Stomach (tissue), 4 donors: ENCODE data around the gene GRB7.

Experiments used
- EP300 ChIP-seq: sonication (generic); formaldehyde crosslinking; IDR thresholded peaks from one replicate; pipeline ENCODE4 v1.6.1; 2017; ENCODE audit warnings: antibody characterized with exemption
- POLR2A ChIP-seq, 4 donors: fragments of 450-650 bp; IDR thresholded peaks; one replicate each; pipeline ENCODE4 v1.6.1; 2016; ENCODE audit warnings: antibody characterized with exemption in 4 of 4, control low read depth in 2 of 4, mild to moderate bottlenecking in 1 of 4, moderate library complexity in 1 of 4
- POLR2AphosphoS5 ChIP-seq, 3 donors: sonication (generic); formaldehyde crosslinking; IDR thresholded peaks; one replicate each; pipeline ENCODE4 v1.6.1; 2016; ENCODE audit warnings: antibody characterized with exemption in 3 of 3
- TF ChIP-seq, protein P1 (sequence below), 7 experiments: fragments of 450-650 bp in 4 of 7; fragments of 200-600 bp in 3 of 7; sonication (generic) in 3 of 7; IDR thresholded peaks; one replicate each; pipeline ENCODE4 v1.5.1; 2016 to 2019; ENCODE audit warnings: antibody characterized with exemption in 7 of 7, control low read depth in 2 of 7, mild to moderate bottlenecking in 1 of 7

DNA sequence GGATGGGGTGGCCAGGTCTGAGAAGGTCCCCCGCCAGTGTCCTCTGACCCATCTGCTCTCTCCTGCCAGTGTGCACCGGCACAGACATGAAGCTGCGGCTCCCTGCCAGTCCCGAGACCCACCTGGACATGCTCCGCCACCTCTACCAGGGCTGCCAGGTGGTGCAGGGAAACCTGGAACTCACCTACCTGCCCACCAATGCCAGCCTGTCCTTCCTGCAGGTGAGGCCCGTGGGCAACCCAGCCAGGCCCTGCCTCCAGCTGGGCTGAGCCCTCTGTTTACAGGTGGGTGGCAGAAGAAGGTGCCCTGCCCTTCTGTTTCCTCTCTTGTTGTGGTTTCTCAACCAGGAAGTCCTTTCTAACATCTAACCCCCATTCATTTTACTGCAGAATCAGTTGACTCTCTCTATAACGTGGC lies 30.8 kb upstream of the GRB7 start:
- TF ChIP-seq, protein P1, sequence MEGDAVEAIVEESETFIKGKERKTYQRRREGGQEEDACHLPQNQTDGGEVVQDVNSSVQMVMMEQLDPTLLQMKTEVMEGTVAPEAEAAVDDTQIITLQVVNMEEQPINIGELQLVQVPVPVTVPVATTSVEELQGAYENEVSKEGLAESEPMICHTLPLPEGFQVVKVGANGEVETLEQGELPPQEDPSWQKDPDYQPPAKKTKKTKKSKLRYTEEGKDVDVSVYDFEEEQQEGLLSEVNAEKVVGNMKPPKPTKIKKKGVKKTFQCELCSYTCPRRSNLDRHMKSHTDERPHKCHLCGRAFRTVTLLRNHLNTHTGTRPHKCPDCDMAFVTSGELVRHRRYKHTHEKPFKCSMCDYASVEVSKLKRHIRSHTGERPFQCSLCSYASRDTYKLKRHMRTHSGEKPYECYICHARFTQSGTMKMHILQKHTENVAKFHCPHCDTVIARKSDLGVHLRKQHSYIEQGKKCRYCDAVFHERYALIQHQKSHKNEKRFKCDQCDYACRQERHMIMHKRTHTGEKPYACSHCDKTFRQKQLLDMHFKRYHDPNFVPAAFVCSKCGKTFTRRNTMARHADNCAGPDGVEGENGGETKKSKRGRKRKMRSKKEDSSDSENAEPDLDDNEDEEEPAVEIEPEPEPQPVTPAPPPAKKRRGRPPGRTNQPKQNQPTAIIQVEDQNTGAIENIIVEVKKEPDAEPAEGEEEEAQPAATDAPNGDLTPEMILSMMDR (IDR thresholded peaks at IDR 0.05) = no peak
- TF ChIP-seq POLR2A (IDR thresholded peaks at IDR 0.05) (no peak), EP300 (no peak), POLR2AphosphoS5 (IDR thresholded peaks at IDR 0.05) (peak in 1 of 3 donors; percentile 35)
